VCaP (cell line): Measurements from ENCODE around the gene C14orf93.

Experiments
- H3K27ac ChIP-seq: fragments of 450-650 bp; 2 replicates; pipeline ENCODE4 v1.5.1; 2017
- CTCF ChIP-seq: fragments of 450-650 bp; conservative IDR thresholded peaks from 2 replicates; pipeline ENCODE4 v1.5.1; 2017; ENCODE audit warnings: mild to moderate bottlenecking, moderate library complexity

The C14orf93 gene

GRCh38 chr14:23009939-23010726 lies at the start of gene C14orf93:
C14orf93 (minus strand) TSS chr14:23010143; CDS start chr14:22999023, 11,120 bp downstream.
- peak within 1 kb of the TSS; percentile 96 for H3K27ac ChIP-seq
- TF ChIP-seq CTCF: no peak

GRCh38 chr14:23058654-23059504 lies 48.9 kb upstream of the C14orf93 start:
- TF ChIP-seq CTCF: no peak
- peak overlapping the region; percentile 74 for H3K27ac ChIP-seq

- peak overlapping the region; percentile 74 for H3K27ac ChIP-seq
- peak; percentile 95 for TF ChIP-seq CTCF
Observed at GRCh38 chr14:23057757-23058653, 48.1 kb upstream of the C14orf93 start.

GRCh38 chr14:23056956-23057756 lies 47.2 kb upstream of the C14orf93 start, which contains the start of gene CDH24:
CDH24 (minus strand) TSS chr14:23057520; CDS start chr14:23055733, 1,787 bp downstream.
- no peak for TF ChIP-seq CTCF
- H3K27ac ChIP-seq: peak within 1 kb of the TSS; percentile 74

GRCh38 chr14:23056145-23056955 lies 46.4 kb upstream of the C14orf93 start:
- H3K27ac ChIP-seq: peak overlapping the region; percentile 74; the same call in 1 of the 2 replicates
- TF ChIP-seq CTCF: peak; percentile 89

GRCh38 chr14:23055621-23056144 lies 45.7 kb upstream of the C14orf93 start:
- peak overlapping the region; percentile 74; the same call in 1 of the 2 replicates for H3K27ac ChIP-seq
- TF ChIP-seq CTCF: no peak
